ENCODE results near the gene MCTP1. TPM values are rescaled to one million over a fixed set of nuclear protein-coding genes. Genes with fewer than 3 reads are reported as not detected.
"Not testable (repeated sequence)": the region's sequence is repeated elsewhere in the genome, so short reads cannot be mapped to it uniquely, and the experiment has no call there.

Gene MCTP1
- total RNA-seq, 3 donors from 2014 or later = 22.8 to 57.8 (median 24.3) TPM

GRCh38 chr5:94972268-94972667 lies 312.6 kb downstream of the MCTP1 start:
- Histone ChIP-seq H3K4me3 (no peak overlapping the region), H3K4me1 (no peaks in the 10 kb centered on the region), H3K36me3 (no peaks in the 10 kb centered on the region), H3K9me3 (peaks cover 3 to 6% of the 10 kb centered on the region in 2 donors), H3K27ac (no peak overlapping the region), H3K27me3 (no peaks in the 10 kb centered on the region)
- no peak for TF ChIP-seq POLR2A (IDR thresholded peaks at IDR 0.05)
- no peak for TF ChIP-seq POLR2AphosphoS5 (IDR thresholded peaks at IDR 0.05)
- no peak for TF ChIP-seq CTCF (IDR thresholded peaks at IDR 0.05)
- intact Hi-C loops (cut with DNase I; ENCODE audit: low total_unique reads) = no loop called here
- no peak for DNase-seq (ENCODE audit: low spot score in 2 of 2)

DNA sequence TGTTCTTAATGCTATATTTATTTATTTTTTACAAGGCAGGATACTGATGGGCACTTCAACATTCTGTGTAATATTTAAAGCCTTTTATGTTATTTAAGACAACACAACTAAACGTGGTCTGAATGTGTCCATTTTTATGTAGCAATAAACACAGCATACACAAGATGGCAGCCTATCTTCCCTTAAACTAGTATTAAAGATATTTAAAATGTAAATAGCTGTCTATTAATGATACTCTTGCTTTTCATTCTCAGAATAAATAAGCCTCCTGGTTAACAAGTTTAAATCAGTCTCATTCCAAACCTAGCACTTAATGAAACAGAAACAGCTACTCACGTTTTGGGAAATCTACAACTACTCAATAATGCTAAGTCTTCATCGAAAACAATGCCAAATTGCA lies 315.7 kb downstream of the MCTP1 start:
- no peaks in the 10 kb centered on the region for H3K27me3 ChIP-seq
- H3K9me3 ChIP-seq = peaks cover 0 to 6% of the 10 kb centered on the region in 2 donors
- no peaks in the 10 kb centered on the region for H3K36me3 ChIP-seq
- no peak for DNase-seq (ENCODE audit: low spot score in 2 of 2)
- intact Hi-C loops (cut with DNase I; ENCODE audit: low total_unique reads) = no loop called here
- no peak overlapping the region for H3K27ac ChIP-seq
- no peak overlapping the region for H3K4me3 ChIP-seq
- TF ChIP-seq POLR2AphosphoS5 (IDR thresholded peaks at IDR 0.05) (no peak), POLR2A (IDR thresholded peaks at IDR 0.05) (no peak), CTCF (IDR thresholded peaks at IDR 0.05) (no peak)
- no peaks in the 10 kb centered on the region for H3K4me1 ChIP-seq

- no peak overlapping the region for H3K4me3 ChIP-seq
- no peak for TF ChIP-seq POLR2A (IDR thresholded peaks at IDR 0.05)
- peak; percentile 19 to 56 (median 52) for TF ChIP-seq CTCF (IDR thresholded peaks at IDR 0.05)
- no peaks in the 10 kb centered on the region for H3K36me3 ChIP-seq
- no peaks in the 10 kb centered on the region for H3K27me3 ChIP-seq
- no peaks in the 10 kb centered on the region for H3K4me1 ChIP-seq
- H3K9me3 ChIP-seq = peaks cover 0 to 6% of the 10 kb centered on the region in 2 donors
- intact Hi-C loops (cut with DNase I; ENCODE audit: low total_unique reads) = no loop called here
- DNase-seq (ENCODE audit: low spot score in 2 of 2) = no peak
- H3K27ac ChIP-seq = no peak overlapping the region
Measured at GRCh38 chr5:94968507-94969095, 316.3 kb downstream of the MCTP1 start.

DNA sequence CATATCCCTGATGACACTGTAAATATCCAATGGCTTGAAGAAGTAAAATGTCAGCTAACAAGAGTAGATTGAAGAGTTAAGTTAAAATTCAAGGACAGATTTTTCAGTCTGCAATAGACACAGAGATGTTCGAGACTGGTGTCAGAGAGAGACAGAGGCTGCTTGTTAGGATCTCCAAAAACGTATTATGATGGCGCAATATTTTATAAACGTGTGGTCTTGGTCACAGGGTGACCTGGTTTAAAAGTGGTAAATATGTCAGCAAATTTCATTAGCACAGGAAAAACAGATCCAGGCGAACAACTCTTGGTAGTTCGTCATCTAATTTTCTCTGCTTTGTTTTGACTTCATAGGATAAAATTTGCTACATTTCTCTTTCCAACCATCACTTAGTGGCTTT lies 317.4 kb downstream of the MCTP1 start:
- H3K27me3 ChIP-seq = no peaks in the 10 kb centered on the region
- H3K9me3 ChIP-seq = peaks cover 0 to 6% of the 10 kb centered on the region in 2 donors
- no peaks in the 10 kb centered on the region for H3K4me1 ChIP-seq
- H3K36me3 ChIP-seq = no peaks in the 10 kb centered on the region
- no peak overlapping the region for H3K4me3 ChIP-seq
- H3K27ac ChIP-seq = no peak overlapping the region
- intact Hi-C loops (cut with DNase I; ENCODE audit: low total_unique reads) = no loop called here
- no peak for DNase-seq (ENCODE audit: low spot score in 2 of 2)
- TF ChIP-seq POLR2A (IDR thresholded peaks at IDR 0.05) (no peak), POLR2AphosphoS5 (IDR thresholded peaks at IDR 0.05) (no peak), CTCF (IDR thresholded peaks at IDR 0.05) (no peak)

- H3K27ac ChIP-seq; H3K36me3 ChIP-seq; H3K4me1 ChIP-seq; H3K4me3 ChIP-seq; DNase-seq (ENCODE audit: low spot score in 2 of 2); H3K27me3 ChIP-seq; intact Hi-C loops (cut with DNase I; ENCODE audit: low total_unique reads): not testable (repeated sequence)
- H3K9me3 ChIP-seq = peaks cover 0 to 15% of the 10 kb centered on the region in 2 donors
Measured at GRCh38 chr5:94959279-94959678, 325.6 kb downstream of the MCTP1 start.

- Histone ChIP-seq H3K36me3 (no peaks in the 10 kb centered on the region), H3K4me1 (no peaks in the 10 kb centered on the region), H3K27ac (no peak overlapping the region), H3K4me3 (no peak overlapping the region), H3K9me3 (no peaks in the 10 kb centered on the region), H3K27me3 (no peaks in the 10 kb centered on the region)
- TF ChIP-seq POLR2A (IDR thresholded peaks at IDR 0.05) = no peak
- no peak for TF ChIP-seq CTCF (IDR thresholded peaks at IDR 0.05)
- TF ChIP-seq POLR2AphosphoS5 (IDR thresholded peaks at IDR 0.05) = no peak
- intact Hi-C loops (cut with DNase I; ENCODE audit: low total_unique reads) = no loop called here
- DNase-seq (ENCODE audit: low spot score in 2 of 2) = no peak
Measured at GRCh38 chr5:94945656-94946055, 339.2 kb downstream of the MCTP1 start.

Data from breast epithelium (tissue), 4 donors.